HG02981 (cell line): ENCODE measurements around the gene ZNF438.
"Not testable (repeated sequence)": the region's sequence is repeated elsewhere in the genome, so short reads cannot be mapped to it uniquely, and the experiment has no call there.

ENCODE experiments used
- ATAC-seq: cut with Tn5 transposase; IDR thresholded peaks from one replicate; pipeline ENCODE4 v1.9.1; 2021; ENCODE audit warnings: mild to moderate bottlenecking, moderate library complexity; ENCODE audit not compliant: unreplicated experiment

ZNF438 gene

DNA sequence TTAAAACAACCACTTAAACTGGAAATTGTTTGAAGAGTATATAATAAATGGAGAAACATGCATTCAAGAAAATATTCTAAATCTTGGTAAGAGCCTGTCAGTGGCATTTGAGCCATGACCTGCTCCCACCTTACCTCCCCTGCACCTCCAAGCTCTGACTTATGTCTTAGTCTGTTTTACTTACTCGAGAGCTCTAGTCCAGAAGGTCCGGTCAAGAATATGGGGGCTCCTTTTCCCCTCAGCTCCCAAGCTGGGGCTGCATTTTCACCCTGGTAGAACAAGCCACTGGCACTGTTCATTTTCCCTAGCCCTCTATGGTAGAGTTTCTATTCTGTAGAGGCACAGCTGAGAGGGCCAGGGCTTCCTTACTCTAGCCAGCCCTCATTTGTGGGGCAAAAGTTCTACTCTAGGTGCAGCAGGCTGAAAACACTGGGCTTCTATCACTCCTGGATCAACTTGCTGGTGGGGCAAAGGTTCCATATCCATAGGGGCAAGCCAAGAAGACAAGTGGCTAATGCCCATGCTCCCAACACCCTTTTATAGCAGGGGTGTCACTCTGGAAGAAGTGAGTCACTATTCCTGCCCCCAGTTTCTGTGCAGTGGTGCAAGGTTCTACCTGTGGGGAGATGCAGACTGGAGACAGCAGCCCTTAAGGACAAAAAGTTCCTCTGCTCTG lies 40.6 kb downstream of the ZNF438 start:
- ATAC-seq = no peak

DNA sequence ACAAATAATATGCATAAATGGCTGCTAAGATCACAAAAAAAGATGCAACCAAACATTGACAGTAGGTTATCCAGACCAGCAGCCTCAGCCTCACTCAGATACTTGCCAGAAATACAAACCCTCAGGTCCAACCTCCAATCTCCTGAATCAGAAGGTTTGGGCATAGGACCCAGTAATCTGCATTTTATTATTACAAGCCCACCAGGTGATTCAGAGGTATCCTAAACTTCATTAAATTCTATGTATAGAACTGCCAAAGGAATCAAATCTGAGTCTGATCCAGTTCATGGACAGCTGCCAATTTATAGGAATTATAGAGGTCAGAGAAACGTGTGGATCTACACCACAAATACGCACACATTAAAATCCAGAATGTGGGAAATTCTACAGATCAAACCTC lies 41.3 kb downstream of the ZNF438 start:
- ATAC-seq = no peak

DNA sequence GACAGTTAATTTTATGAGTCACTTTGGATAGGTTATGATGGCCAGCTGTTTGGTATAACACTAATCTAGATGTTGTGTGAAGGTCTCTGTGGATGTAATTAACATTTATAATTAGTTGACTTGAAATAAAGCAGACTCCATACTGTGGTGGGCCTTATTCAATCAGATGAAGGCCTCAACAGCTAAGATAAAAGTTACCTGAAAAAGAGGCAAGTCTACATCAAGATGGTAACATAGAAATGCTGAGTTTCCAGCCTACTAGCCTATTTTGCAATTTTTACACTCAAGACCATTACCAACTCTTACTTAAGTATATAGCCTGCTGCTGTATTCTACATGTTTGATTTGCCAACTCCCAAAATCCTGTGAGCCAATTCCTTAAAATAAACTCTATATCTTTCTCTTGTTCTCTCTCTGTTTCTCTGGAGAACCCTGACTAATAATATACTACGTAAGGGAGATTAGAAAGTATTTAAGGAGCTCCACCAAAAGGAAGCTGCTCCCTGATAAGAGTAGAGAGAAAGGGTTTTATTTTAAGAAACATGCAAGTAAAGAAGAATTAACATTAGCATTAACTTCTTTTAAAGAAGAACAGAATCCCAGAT lies 42.7 kb downstream of the ZNF438 start:
- no peak for ATAC-seq

DNA sequence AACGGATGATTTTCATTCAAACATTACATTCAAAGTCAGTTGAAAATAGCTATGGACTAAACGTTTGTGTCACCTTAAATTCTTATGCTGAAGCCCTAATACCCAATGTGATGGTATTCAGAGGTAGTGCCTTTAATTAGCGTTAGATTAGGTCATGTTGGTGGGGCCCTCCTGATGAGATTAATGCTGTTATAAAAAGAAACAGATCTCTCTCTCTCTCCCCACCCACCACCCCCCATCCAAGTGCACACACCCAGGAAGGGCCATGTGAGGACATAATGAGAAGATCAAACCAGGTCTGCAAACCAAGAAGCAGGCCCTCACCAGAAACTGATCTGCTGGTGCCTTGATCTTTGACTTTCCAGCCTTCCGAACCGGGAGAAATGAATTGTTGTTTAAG lies 44.2 kb downstream of the ZNF438 start:
- no peak for ATAC-seq

DNA sequence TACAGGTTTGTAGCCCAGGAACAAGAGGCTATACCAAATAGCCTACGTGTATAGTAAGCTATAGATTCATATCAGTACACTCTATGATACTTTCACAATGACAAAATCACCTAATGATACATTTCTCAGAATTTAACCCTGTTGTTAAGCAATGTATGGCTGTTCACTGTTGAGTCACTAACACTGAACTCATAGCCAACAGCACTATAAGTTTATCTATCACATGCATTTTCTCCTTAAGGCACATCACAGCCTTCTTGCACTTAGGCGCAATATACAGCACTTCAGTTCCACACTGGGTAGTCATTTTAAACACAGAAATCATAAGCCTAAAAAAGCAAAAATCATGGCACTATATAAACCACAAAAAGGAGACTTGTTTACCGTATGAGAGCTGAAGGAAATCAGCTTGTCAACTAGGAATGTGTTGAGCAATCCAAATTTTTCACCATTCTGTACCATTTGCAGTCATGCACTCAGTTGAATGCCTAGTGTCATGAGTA lies 45.6 kb downstream of the ZNF438 start:
- no peak for ATAC-seq

DNA sequence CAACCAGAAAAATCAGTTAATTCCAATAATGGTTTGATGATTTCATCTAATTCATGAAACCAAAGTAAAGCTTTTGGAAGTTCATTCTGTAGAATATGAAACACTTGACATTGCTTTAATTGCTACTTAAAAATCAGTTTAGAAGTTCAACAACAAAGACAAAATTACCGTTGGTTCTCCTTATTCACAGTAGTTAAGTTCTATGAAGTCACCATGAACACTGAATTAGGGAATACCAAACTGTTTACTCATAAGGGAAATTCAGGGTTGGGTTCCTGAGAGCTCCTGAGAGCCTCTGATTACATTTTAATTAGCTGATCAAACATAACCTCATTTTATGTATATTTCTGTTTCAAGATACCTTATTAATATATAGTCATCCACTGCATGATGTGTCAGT lies 46.2 kb downstream of the ZNF438 start:
- ATAC-seq = no peak

DNA sequence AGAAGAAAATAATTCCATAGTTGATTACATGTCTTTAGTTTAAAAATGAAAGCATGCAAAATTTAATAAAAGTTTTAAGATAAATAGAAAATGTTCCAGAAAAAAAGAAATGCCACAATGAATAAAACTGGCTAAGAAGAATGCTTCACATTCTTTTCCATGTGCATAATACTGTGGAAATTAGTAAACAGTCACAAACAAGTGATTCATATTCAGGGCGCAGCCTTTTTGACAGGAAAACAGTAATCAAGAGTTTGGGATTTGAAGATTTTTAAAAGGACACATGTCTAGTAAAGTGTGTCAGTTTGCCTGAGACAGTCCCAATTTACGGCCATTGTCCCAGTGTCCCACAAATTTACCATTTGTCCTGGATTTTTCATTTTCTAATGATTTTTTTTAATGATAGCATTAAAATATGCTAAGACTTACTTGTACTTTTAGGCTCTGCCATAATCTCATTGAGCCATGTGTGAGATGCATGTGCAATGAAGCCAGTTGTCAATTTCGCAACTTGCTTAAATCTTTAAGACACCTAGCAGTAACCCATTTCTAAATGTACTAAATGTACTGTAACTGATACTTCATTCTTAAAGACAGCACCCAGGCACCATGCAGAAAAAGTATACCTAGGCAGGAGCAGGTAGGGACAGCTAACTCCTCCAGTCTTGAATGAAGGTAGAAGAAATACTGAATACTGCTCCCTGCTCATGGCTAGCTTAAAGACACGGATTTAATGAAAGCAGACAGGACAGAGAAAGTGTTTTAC lies 46.9 kb downstream of the ZNF438 start:
- ATAC-seq = no peak

DNA sequence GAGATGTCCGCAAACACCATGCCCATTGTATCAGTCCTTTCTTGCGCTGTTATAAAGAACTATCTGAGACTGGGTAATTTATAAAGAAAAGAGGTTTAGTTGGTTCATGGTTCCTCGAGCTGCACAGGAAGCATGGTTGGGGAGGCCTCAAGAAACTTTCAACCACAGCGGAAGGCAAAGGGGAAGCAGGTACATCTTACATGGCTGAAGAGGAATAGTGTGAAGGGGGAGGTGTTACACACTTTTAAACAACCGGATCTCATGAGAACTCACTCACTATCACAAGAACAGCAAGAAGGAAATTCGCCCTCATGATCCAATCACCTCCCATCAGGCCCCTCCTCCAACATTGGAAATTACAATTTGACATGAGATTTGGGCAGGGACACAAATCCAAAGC lies 48.5 kb downstream of the ZNF438 start:
- ATAC-seq = not testable (repeated sequence)

DNA sequence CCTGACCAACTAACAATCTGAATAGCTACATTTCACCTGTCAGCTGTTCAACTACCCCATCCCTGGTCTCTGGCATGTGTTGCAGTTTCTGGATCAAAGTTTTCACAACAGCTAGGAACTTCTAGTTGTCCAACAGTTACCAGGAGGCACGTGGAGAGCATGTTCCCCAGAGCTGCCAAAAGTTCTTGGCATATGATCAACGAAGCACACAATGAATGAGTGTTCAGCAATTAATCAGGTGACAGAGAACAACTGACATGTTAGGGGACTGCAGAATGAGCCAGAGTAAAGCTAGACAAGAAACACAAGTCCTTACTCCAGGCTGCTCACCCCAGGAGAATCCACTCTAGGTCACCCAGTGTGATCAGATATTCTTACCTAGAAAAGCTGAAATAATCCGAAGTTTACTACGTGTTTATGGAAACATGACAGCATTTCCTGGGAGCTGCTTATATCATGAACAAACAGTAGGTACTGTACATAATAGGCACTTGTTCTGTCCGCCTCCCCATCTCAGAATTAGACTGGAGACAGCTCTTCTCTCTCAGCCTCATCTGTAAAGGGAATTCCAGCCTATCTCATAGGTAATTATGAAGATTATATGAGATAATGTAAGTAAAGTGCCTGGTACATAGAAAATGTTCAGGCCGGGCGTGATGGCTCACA lies 50.6 kb downstream of the ZNF438 start:
- no peak for ATAC-seq

DNA sequence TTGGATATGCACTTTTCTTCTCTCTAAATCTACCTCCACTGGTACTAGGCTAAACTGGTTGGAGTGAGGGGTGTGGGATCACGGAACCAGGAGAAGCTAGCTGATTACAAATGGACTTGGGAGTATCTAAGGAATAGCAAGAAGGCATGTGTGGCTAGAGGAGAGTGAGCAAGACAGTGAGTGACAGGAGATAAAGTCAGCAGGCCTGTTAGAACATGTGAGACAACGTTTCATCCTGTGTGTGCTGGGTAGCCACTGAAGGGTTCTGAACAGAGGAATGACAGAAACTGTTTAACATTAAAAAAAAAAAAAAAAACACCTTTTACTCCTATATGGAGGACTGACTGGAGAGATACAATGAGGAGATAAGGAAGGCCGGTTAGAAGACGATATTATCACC lies 51.7 kb downstream of the ZNF438 start:
- no peak for ATAC-seq

DNA sequence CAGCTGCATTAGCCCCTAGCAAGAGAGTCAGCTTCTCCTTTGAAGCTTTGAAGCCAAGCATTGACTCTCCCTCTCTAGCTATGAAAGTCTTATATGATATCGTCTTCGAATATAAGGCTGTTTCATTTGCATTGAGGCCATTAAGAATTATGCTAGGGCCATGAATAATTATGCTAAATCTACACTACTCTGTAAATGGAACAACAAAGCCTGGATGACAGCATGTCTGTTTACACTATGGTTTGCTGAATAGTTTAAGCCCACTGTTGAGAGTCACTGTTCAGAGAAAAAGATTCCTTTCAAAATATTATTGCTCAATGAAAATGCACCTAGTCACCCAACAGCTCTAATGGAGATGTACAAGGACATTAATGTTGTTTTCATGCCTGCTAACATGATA lies 52.8 kb downstream of the ZNF438 start:
- no peak for ATAC-seq

DNA sequence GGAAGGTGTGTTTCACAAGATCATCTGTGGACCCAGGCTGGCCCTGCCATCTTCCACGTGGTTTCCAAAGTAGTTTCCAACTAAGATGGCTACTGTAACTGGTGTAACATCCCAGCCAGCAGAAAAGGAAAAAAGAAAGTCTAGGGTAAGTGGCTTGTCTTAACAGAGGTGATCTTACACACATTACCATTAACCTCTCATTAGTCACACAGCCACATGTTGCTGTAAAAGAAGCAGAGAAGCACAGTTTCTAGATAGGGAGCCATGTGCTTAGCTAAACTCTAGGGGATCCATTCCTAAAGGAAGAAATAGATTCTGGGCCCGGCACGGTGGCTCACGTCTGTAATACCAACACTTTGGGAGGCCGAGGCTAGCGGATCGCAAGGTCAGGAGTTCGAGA lies 54.3 kb downstream of the ZNF438 start:
- ATAC-seq = no peak

DNA sequence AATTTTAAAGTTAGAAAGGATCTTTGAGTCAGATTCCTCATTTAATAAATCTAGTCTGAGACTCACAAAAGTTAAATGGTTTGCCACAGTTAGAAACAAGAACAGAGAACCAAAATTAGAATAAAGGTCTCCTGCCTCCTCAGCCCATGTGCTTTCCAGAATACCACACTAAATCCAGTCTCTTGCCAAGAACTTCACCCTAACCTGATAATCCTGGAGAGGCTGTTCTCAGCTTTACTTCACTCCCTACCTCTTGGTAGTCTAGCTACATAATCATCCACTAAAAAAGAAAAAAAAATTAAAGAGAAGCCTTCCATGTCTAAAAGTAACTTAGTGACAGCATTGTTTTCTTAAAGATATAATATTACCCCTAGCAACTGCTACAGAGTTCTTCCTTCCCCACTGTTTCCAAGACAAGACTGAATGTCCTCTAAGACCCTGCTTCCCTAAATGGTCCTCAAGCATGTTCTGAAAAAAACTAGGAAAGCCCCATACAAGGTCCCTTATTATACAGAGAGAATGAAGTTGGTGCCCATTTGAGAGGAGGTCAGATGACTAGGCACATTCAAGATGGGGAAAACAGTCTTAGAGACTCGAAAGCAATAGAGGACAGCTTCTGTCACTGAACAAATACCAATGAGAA lies 56.8 kb downstream of the ZNF438 start:
- no peak for ATAC-seq

DNA sequence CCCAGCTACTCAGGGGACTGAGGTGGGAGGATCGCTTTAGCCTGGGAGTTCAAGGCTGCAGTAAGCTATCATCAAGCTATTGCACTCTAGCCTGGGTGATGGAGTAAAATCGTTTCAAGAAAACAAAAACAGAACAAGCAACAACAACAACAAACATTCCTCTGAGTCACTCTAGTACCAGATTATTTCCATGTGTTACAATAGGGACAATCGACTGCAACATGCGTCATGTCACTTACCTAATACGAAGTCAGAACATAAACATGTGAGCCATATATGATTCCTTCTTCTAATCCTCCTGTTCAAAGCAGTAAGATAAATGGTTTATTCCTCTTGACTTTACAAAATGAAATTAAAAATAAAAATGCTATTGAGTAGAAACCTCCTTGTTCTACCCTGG lies 57.3 kb downstream of the ZNF438 start:
- no peak for ATAC-seq

DNA sequence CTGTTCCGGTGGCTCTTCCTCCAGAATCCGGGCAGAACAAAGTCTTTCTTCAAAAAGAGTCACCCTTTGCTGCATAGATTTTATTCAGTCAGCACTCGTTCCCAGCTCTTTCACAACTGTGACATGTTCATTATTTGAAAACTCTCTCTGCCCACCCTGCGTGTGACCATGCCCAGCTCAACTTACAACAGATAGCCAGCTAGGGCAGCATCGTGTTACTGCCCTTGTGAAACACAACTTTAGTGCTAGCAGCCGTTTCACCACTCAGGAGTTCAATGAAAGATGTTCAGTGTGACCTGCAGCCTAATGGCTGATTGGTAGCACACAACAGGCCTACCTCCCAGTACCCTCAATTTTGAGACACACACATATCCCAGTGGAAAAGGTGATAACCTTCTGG lies 57.9 kb downstream of the ZNF438 start:
- no peak for ATAC-seq

DNA sequence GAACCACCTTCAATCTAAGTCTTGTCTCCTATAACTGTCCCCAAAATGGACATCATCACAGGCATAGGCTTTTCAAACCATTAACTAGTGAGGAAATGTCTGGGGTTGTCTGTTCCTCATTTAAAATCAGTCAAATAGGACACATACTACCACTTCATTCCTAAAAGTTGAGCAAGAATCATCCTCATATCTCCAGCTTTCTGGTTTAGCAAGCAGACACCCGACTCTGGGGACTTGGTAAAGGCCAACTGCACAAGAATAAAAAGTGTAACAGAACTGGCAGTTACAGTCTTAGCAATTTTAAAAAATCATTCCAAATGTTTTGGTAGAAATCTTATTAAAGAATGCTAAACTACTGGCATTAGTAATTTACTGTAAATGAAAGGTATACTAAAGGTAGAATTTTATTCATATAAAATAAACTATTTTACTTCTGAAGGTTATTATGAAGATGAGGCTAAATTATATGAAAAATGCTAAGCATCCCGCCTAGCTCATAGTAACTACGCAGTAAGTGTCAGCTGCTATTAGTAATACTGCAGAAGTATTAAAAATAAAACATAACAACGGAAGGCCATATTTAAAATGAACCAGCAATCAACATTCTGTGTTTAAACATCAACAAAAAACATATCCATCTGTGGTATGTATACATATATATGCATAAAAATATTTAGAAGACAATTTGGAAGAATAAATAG lies 60.8 kb downstream of the ZNF438 start:
- ATAC-seq = no peak

DNA sequence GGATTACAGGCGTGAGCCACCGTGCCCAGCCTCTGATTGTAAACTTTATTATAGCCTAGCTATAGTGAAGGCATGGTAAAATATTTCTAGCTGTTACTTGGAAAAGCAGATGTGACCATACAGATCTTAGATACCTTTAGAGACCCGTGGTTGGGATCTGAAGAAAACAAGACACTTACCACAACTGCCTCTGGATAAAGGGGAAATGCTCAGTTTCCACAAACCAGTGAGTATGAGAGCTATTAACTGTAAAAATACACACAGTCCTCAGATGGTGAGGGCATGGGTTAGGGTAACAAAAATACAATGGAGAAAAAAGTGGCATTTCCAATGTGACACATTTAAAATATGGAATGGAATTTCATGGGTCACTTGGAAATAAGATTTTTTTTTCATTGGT lies 63.0 kb downstream of the ZNF438 start:
- ATAC-seq = no peak

DNA sequence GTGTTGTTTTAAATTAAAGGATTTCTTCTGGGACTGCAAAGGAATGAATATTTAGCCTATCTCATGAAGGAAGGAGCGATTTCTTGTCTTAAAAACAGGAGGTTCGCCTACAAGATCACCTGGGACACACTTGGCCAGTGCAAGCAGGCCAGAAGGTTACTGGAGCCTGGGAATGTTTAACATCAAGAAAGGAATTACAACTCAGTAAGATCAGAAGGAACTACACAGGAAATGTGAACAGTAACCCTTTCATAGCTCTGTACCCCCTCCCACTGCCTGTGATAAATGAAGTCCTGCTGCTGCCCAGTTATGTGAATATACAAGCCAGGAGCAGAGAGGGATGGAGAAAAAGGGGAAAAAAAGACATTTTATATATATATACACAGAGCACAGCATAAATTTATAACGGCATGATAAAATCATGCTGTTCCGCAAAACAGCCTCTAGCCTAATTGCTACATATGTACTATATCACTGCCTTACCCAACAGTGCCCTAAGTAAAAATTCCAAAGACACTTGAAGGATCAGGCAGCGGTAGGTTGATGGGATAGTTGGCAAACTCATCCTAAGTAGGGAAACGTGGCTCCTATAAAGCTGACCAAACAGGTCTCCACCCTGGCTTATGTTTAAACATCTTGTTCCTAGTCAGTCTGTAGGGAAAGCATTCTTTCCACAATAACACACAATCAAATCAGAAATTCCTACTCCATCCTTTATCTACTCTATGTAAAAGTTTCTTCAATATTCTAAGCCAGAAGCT lies 63.8 kb downstream of the ZNF438 start:
- ATAC-seq = no peak

DNA sequence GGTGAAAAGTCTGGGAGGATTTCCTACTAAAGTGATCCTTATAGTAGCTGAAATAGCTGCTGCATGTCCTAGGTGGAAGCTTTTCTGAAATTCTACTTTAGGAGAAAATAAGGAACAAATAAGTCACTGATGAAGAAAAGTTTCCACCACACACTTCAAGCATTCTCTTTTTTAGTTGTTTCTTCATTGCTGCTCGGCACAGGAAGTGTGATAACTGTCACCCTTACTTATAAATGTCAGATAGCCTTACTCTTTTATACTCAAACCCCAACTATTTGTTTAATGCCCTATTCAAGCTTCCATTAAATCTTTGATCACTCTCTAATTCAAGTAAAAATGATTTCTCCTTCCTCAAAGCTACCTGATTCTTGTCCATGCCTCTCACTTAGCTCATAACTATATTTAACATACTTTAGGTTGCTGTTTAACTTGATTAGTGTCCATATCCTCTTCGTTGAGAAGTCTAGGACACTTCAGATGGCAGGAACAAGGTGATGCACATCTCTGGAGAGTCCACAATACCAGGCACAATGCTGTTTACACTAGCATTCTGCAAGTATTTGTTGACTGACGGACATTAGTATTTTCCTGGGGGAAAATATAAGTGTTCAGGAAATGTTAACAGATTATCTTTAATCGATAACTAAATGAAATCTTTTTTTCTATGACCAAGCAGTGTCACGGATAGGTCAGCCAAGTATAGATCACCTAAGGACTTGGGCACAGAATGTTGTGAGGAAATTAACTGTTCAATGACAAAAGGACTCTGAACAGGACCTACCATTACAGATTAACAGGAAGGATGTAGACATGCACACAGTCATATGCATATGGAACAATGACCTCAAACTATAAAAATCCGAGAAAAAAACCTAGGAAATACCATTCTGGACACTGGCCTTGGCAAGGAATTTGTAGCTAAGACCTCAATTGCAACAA lies 67.4 kb downstream of the ZNF438 start:
- ATAC-seq = no peak
